HEK293 (cell line): Measurements from ENCODE around the gene ZC3H11A.
"Not testable (repeated sequence)": the region's sequence is repeated elsewhere in the genome, so short reads cannot be mapped to it uniquely, and the experiment has no call there.

ENCODE experiments used
- CTCF ChIA-PET: fragments of 350-600 bp; formaldehyde crosslinking; extraction: SDS; loops from one replicate; lab custom pipeline; 2021; ENCODE audit warnings: antibody characterized with exemption; lab: Yijun Ruan, JAX
- POLR2A ChIA-PET: fragments of 300-600 bp; formaldehyde crosslinking; extraction: SDS; loops from one replicate; lab custom pipeline; 2020; ENCODE audit warnings: antibody characterized with exemption, inconsistent platforms; lab: Yijun Ruan, JAX
- H3K27ac ChIP-seq: fragments of 200-500 bp; sonication (Bioruptor generic); 2 replicates; pipeline ENCODE4 v1.5.1; 2014; ENCODE audit warnings: low read depth, low read length, control low read depth, inconsistent platforms; ENCODE audit errors: extremely low read depth
- H3K36me3 ChIP-seq, 2 experiments: fragments of 200-500 bp in 1 of 2; sonication (Bioruptor generic) in 1 of 2; 1 replicate in 1 of 2; 2 replicates in 1 of 2; pipeline ENCODE4 v1.5.1; 2014 to 2017; ENCODE audit warnings: inconsistent platforms in 2 of 2, low read length in 2 of 2; ENCODE audit not compliant: control insufficient read depth in 2 of 2, insufficient read depth in 1 of 2
- H3K4me1 ChIP-seq: fragments of 200-500 bp; sonication (Bioruptor generic); 2 replicates; pipeline ENCODE4 v1.5.1; 2014; ENCODE audit warnings: mild to moderate bottlenecking, low read length, inconsistent platforms; ENCODE audit not compliant: control insufficient read depth, insufficient read depth
- H3K4me3 ChIP-seq: 2 replicates; pipeline ENCODE4 v1.5.1; 2011; ENCODE audit warnings: low read depth, mild to moderate bottlenecking, control low read depth, low read length, moderate library complexity
- H3K9me3 ChIP-seq: fragments of 200-500 bp; sonication (Bioruptor generic); 2 replicates; pipeline ENCODE4 v1.5.1; 2014; ENCODE audit warnings: low read depth, low read length, inconsistent platforms; ENCODE audit not compliant: control insufficient read depth, insufficient read depth
- HOXD13 ChIP-seq: sonication (generic); formaldehyde crosslinking; IDR thresholded peaks from 2 replicates; pipeline ENCODE4 v1.8.0; 2022; ENCODE audit warnings: missing genetic modification reagents, borderline replicate concordance
- KLF9 ChIP-seq: fragments of 450-650 bp; formaldehyde crosslinking; IDR thresholded peaks from 2 replicates; pipeline ENCODE4 v1.5.1; 2016; ENCODE audit warnings: missing biosample characterization, missing genetic modification characterization, low read depth
- PBX3 ChIP-seq: sonication (generic); formaldehyde crosslinking; IDR thresholded peaks from 2 replicates; pipeline ENCODE4 v1.8.1; 2022; ENCODE audit warnings: mild to moderate bottlenecking, moderate library complexity, missing genetic modification reagents
- SCRT2 ChIP-seq: fragments of 450-650 bp; formaldehyde crosslinking; IDR thresholded peaks from 2 replicates; pipeline ENCODE4 v1.5.1; 2016; ENCODE audit warnings: missing biosample characterization, missing genetic modification characterization
- SP7 ChIP-seq: fragments of 450-650 bp; formaldehyde crosslinking; IDR thresholded peaks from 2 replicates; pipeline ENCODE4 v1.5.1; 2016; ENCODE audit warnings: missing biosample characterization, missing genetic modification characterization
- YY2 ChIP-seq: fragments of 450-650 bp; formaldehyde crosslinking; IDR thresholded peaks from 2 replicates; pipeline ENCODE4 v1.5.1; 2016; ENCODE audit warnings: missing biosample characterization, missing genetic modification characterization
- ZEB2 ChIP-seq: fragments of 450-650 bp; formaldehyde crosslinking; IDR thresholded peaks from 2 replicates; pipeline ENCODE4 v1.5.1; 2016; ENCODE audit warnings: missing biosample characterization, missing genetic modification characterization
- ZFHX2 ChIP-seq: fragments of 450-650 bp; formaldehyde crosslinking; conservative IDR thresholded peaks from 2 replicates; pipeline ENCODE4 v1.5.1; 2016; ENCODE audit warnings: missing biosample characterization, missing genetic modification characterization
- ZFP69B ChIP-seq: fragments of 450-650 bp; formaldehyde crosslinking; IDR thresholded peaks from 2 replicates; pipeline ENCODE4 v1.5.1; 2016; ENCODE audit warnings: missing biosample characterization, missing genetic modification characterization
- ZNF169 ChIP-seq: fragments of 450-650 bp; formaldehyde crosslinking; IDR thresholded peaks from 2 replicates; pipeline ENCODE4 v1.5.1; 2016; ENCODE audit warnings: missing biosample characterization, missing genetic modification characterization
- ZNF184 ChIP-seq: fragments of 450-650 bp; IDR thresholded peaks from 2 replicates; pipeline ENCODE4 v1.5.1; 2018; ENCODE audit warnings: missing biosample characterization, mild to moderate bottlenecking, missing genetic modification characterization
- ZNF221 ChIP-seq: fragments of 450-650 bp; formaldehyde crosslinking; IDR thresholded peaks from 2 replicates; pipeline ENCODE4 v1.5.1; 2017; ENCODE audit warnings: missing biosample characterization, missing genetic modification characterization, borderline replicate concordance
- ZNF223 ChIP-seq: fragments of 450-650 bp; formaldehyde crosslinking; IDR thresholded peaks from 2 replicates; pipeline ENCODE4 v1.5.1; 2016; ENCODE audit warnings: missing biosample characterization, missing genetic modification characterization
- ZNF280C ChIP-seq: fragments of 450-650 bp; formaldehyde crosslinking; IDR thresholded peaks from 2 replicates; pipeline ENCODE4 v1.5.1; 2016; ENCODE audit warnings: missing biosample characterization, missing genetic modification characterization
- ZNF311 ChIP-seq: fragments of 450-650 bp; formaldehyde crosslinking; IDR thresholded peaks from 2 replicates; pipeline ENCODE4 v1.5.1; 2017; ENCODE audit warnings: missing biosample characterization, missing genetic modification characterization, borderline replicate concordance
- ZNF324 ChIP-seq: fragments of 450-650 bp; formaldehyde crosslinking; IDR thresholded peaks from 2 replicates; pipeline ENCODE4 v1.5.1; 2016; ENCODE audit warnings: missing biosample characterization, missing genetic modification characterization
- ZNF366 ChIP-seq: fragments of 450-650 bp; formaldehyde crosslinking; conservative IDR thresholded peaks from 2 replicates; pipeline ENCODE4 v1.5.1; 2016; ENCODE audit warnings: missing biosample characterization, missing genetic modification characterization
- ZNF433 ChIP-seq: fragments of 450-650 bp; formaldehyde crosslinking; IDR thresholded peaks from 2 replicates; pipeline ENCODE4 v1.5.1; 2016; ENCODE audit warnings: missing biosample characterization, missing genetic modification characterization, low read depth
- ZNF510 ChIP-seq: fragments of 450-650 bp; formaldehyde crosslinking; IDR thresholded peaks from 2 replicates; pipeline ENCODE4 v1.5.1; 2018; ENCODE audit warnings: mild to moderate bottlenecking, missing genetic modification characterization, missing biosample characterization; ENCODE audit not compliant: insufficient replicate concordance
- ZNF548 ChIP-seq: fragments of 450-650 bp; formaldehyde crosslinking; IDR thresholded peaks from 2 replicates; pipeline ENCODE4 v1.5.1; 2016; ENCODE audit warnings: missing biosample characterization, missing genetic modification characterization
- ZNF660 ChIP-seq: fragments of 450-650 bp; IDR thresholded peaks from 2 replicates; pipeline ENCODE4 v1.5.1; 2018; ENCODE audit warnings: missing biosample characterization, mild to moderate bottlenecking, missing genetic modification characterization
- ZNF664 ChIP-seq: fragments of 450-650 bp; formaldehyde crosslinking; IDR thresholded peaks from 2 replicates; pipeline ENCODE4 v1.5.1; 2016; ENCODE audit warnings: missing biosample characterization, missing genetic modification characterization
- ZNF692 ChIP-seq: fragments of 450-650 bp; formaldehyde crosslinking; IDR thresholded peaks from 2 replicates; pipeline ENCODE4 v1.5.1; 2016; ENCODE audit warnings: missing biosample characterization, missing genetic modification characterization
- ZNF843 ChIP-seq: fragments of 450-650 bp; formaldehyde crosslinking; IDR thresholded peaks from 2 replicates; pipeline ENCODE4 v1.5.1; 2016; ENCODE audit warnings: missing biosample characterization, missing genetic modification characterization
- ZSCAN16 ChIP-seq: fragments of 450-650 bp; formaldehyde crosslinking; IDR thresholded peaks from 2 replicates; pipeline ENCODE4 v1.5.1; 2016; ENCODE audit warnings: missing biosample characterization, missing genetic modification characterization

ZC3H11A gene

GRCh38 chr1:203828503-203828902 lies 33.1 kb downstream of the ZC3H11A start:
- CTCF ChIA-PET: interaction anchor here (0.7 kb wide), 1 partner anchor 301 kb away, joined by 3 read pairs; no protein-coding TSS in a partner anchor
- POLR2A ChIA-PET: no interaction called here
- H3K9me3 ChIP-seq: no peaks in the 10 kb centered on the region
- no peak for TF ChIP-seq ZFP69B
- no peak for TF ChIP-seq ZNF280C (tag by site-specific recombination)
- TF ChIP-seq ZFHX2 (tag by site-specific recombination): no peak
- no peak for TF ChIP-seq PBX3 (CRISPR knock-in tag)
- no peak for TF ChIP-seq ZNF548 (tag by site-specific recombination)
- no peak for TF ChIP-seq ZEB2
- no peak for TF ChIP-seq ZNF510 (tag by site-specific recombination)
- TF ChIP-seq YY2: no peak
- TF ChIP-seq ZNF664 (tag by site-specific recombination): no peak
- TF ChIP-seq, all 188 proteins: peak for 0
- H3K36me3 ChIP-seq: peaks cover 63 to 82% of the 10 kb centered on the region in 2 experiments
- no peak overlapping the region for H3K4me3 ChIP-seq
- H3K27ac ChIP-seq: no peak overlapping the region
- no peaks in the 10 kb centered on the region for H3K4me1 ChIP-seq

- CTCF ChIA-PET: interaction anchor here (0.7 kb wide), 1 partner anchor 300 kb away, joined by 3 read pairs; no protein-coding TSS in a partner anchor
- H3K27ac ChIP-seq, POLR2A ChIA-PET, H3K4me3 ChIP-seq, H3K9me3 ChIP-seq, H3K4me1 ChIP-seq: not testable (repeated sequence)
- peaks cover 64 to 82% of the 10 kb centered on the region in 2 experiments for H3K36me3 ChIP-seq
Measured at GRCh38 chr1:203829247-203829646, 33.8 kb downstream of the ZC3H11A start.

GRCh38 chr1:203835476-203835875 lies 40.1 kb downstream of the ZC3H11A start:
- ChIA-PET POLR2A (no interaction called here), CTCF (interaction anchor here (0.6 to 2.8 kb wide), 7 partner anchors 10 to 667 kb away, joined by 3 to 15 read pairs (median 3); no protein-coding TSS in a partner anchor)
- Histone ChIP-seq H3K4me1 (no peaks in the 10 kb centered on the region), H3K4me3 (no peak overlapping the region), H3K36me3 (peaks cover 89 to 91% of the 10 kb centered on the region in 2 experiments), H3K27ac (no peak overlapping the region), H3K9me3 (no peaks in the 10 kb centered on the region)
- no peak for TF ChIP-seq ZNF184
- no peak for TF ChIP-seq SP7 (tag by site-specific recombination)
- TF ChIP-seq ZNF660 (tag by site-specific recombination): no peak
- no peak for TF ChIP-seq ZNF311 (tag by site-specific recombination)
- TF ChIP-seq ZNF223: no peak
- no peak for TF ChIP-seq ZEB2
- no peak for TF ChIP-seq ZNF324 (tag by site-specific recombination)
- no peak for TF ChIP-seq KLF9
- TF ChIP-seq ZNF692 (tag by site-specific recombination): no peak
- no peak for TF ChIP-seq ZNF843 (tag by site-specific recombination)
- no peak for TF ChIP-seq SCRT2 (tag by site-specific recombination)
- TF ChIP-seq ZNF221: no peak
- TF ChIP-seq ZNF433 (tag by site-specific recombination): no peak
- TF ChIP-seq ZNF169 (tag by site-specific recombination): no peak
- no peak for TF ChIP-seq ZSCAN16 (tag by site-specific recombination)
- TF ChIP-seq ZNF366: no peak
- TF ChIP-seq HOXD13 (CRISPR knock-in tag): no peak
